ENCODE data around the gene RNF144B.

Gene RNF144B

GRCh38 chr6:18488004-18488403 lies 100.9 kb downstream of the RNF144B start:
- H3K36me3 ChIP-seq (ENCODE audit: insufficient read depth, low read length), result no peaks in the 10 kb centered on the region
- H3K9ac ChIP-seq (ENCODE audit: low read depth, low read length), result no peak overlapping the region
- WGBS, result 86% methylated on average over 1 of the region's 2 CpGs
- H3K4me3 ChIP-seq (ENCODE audit: low read length), result no peak overlapping the region
- H3K4me1 ChIP-seq (ENCODE audit: insufficient read depth, low read length), result peaks cover 21% of the 10 kb centered on the region
- H3K9me3 ChIP-seq (ENCODE audit: insufficient read depth, low read depth, low read length), result no peaks in the 10 kb centered on the region
- no peaks in the 10 kb centered on the region for H3K27me3 ChIP-seq (ENCODE audit: insufficient read depth, low read length)
- no peak overlapping the region for H3K27ac ChIP-seq (ENCODE audit: low read depth, low read length)

- Histone ChIP-seq H3K36me3 (ENCODE audit: insufficient read depth, low read length) (no peaks in the 10 kb centered on the region), H3K4me3 (ENCODE audit: low read length) (no peak overlapping the region), H3K9ac (ENCODE audit: low read depth, low read length) (no peak overlapping the region), H3K27me3 (ENCODE audit: insufficient read depth, low read length) (no peaks in the 10 kb centered on the region), H3K4me1 (ENCODE audit: insufficient read depth, low read length) (peaks cover 21% of the 10 kb centered on the region), H3K9me3 (ENCODE audit: insufficient read depth, low read depth, low read length) (no peaks in the 10 kb centered on the region), H3K27ac (ENCODE audit: low read depth, low read length) (no peak overlapping the region)
- 84% methylated on average over 5 of the region's 5 CpGs for WGBS
Observed at GRCh38 chr6:18488526-18489270, 101.5 kb downstream of the RNF144B start.

GRCh38 chr6:18489335-18489734 lies 102.2 kb downstream of the RNF144B start:
- Histone ChIP-seq H3K9me3 (ENCODE audit: insufficient read depth, low read depth, low read length) (no peaks in the 10 kb centered on the region), H3K4me1 (ENCODE audit: insufficient read depth, low read length) (peaks cover 21% of the 10 kb centered on the region), H3K27ac (ENCODE audit: low read depth, low read length) (no peak overlapping the region), H3K9ac (ENCODE audit: low read depth, low read length) (no peak overlapping the region), H3K36me3 (ENCODE audit: insufficient read depth, low read length) (no peaks in the 10 kb centered on the region), H3K4me3 (ENCODE audit: low read length) (no peak overlapping the region), H3K27me3 (ENCODE audit: insufficient read depth, low read length) (no peaks in the 10 kb centered on the region)
- WGBS, result 94% methylated on average over 4 of the region's 4 CpGs

- no peaks in the 10 kb centered on the region for H3K36me3 ChIP-seq (ENCODE audit: insufficient read depth, low read length)
- no peak overlapping the region for H3K9ac ChIP-seq (ENCODE audit: low read depth, low read length)
- WGBS, result 63% methylated on average over 11 of the region's 11 CpGs
- H3K27me3 ChIP-seq (ENCODE audit: insufficient read depth, low read length), result no peaks in the 10 kb centered on the region
- no peak overlapping the region for H3K4me3 ChIP-seq (ENCODE audit: low read length)
- no peaks in the 10 kb centered on the region for H3K9me3 ChIP-seq (ENCODE audit: insufficient read depth, low read depth, low read length)
- H3K4me1 ChIP-seq (ENCODE audit: insufficient read depth, low read length), result peaks cover 21% of the 10 kb centered on the region
- H3K27ac ChIP-seq (ENCODE audit: low read depth, low read length), result no peak overlapping the region
Observed at GRCh38 chr6:18491308-18492045, 104.3 kb downstream of the RNF144B start.

GRCh38 chr6:18492972-18493371 lies 105.8 kb downstream of the RNF144B start:
- Histone ChIP-seq H3K4me3 (ENCODE audit: low read length) (no peak overlapping the region), H3K36me3 (ENCODE audit: insufficient read depth, low read length) (no peaks in the 10 kb centered on the region), H3K4me1 (ENCODE audit: insufficient read depth, low read length) (peaks cover 21% of the 10 kb centered on the region), H3K9ac (ENCODE audit: low read depth, low read length) (no peak overlapping the region), H3K27ac (ENCODE audit: low read depth, low read length) (no peak overlapping the region), H3K27me3 (ENCODE audit: insufficient read depth, low read length) (no peaks in the 10 kb centered on the region), H3K9me3 (ENCODE audit: insufficient read depth, low read depth, low read length) (no peaks in the 10 kb centered on the region)
- 83% methylated on average over 2 of the region's 2 CpGs for WGBS

- Histone ChIP-seq H3K27me3 (ENCODE audit: insufficient read depth, low read length) (no peaks in the 10 kb centered on the region), H3K4me1 (ENCODE audit: insufficient read depth, low read length) (peaks cover 18% of the 10 kb centered on the region), H3K36me3 (ENCODE audit: insufficient read depth, low read length) (no peaks in the 10 kb centered on the region), H3K9me3 (ENCODE audit: insufficient read depth, low read depth, low read length) (no peaks in the 10 kb centered on the region), H3K9ac (ENCODE audit: low read depth, low read length) (no peak overlapping the region), H3K27ac (ENCODE audit: low read depth, low read length) (no peak overlapping the region), H3K4me3 (ENCODE audit: low read length) (no peak overlapping the region)
- 85% methylated on average over 4 of the region's 4 CpGs for WGBS
Observed at GRCh38 chr6:18493382-18493891, 106.3 kb downstream of the RNF144B start.

GRCh38 chr6:18493925-18494324 lies 106.8 kb downstream of the RNF144B start:
- no peaks in the 10 kb centered on the region for H3K27me3 ChIP-seq (ENCODE audit: insufficient read depth, low read length)

GRCh38 chr6:18495236-18495635 lies 108.1 kb downstream of the RNF144B start:
- WGBS, result 92% methylated on average over 2 of the region's 2 CpGs
- Histone ChIP-seq H3K4me1 (ENCODE audit: insufficient read depth, low read length) (peaks cover 14% of the 10 kb centered on the region), H3K9me3 (ENCODE audit: insufficient read depth, low read depth, low read length) (no peaks in the 10 kb centered on the region), H3K27me3 (ENCODE audit: insufficient read depth, low read length) (no peaks in the 10 kb centered on the region), H3K27ac (ENCODE audit: low read depth, low read length) (no peak overlapping the region), H3K9ac (ENCODE audit: low read depth, low read length) (no peak overlapping the region), H3K36me3 (ENCODE audit: insufficient read depth, low read length) (no peaks in the 10 kb centered on the region), H3K4me3 (ENCODE audit: low read length) (no peak overlapping the region)

More at GRCh38 chr6:18493925-18494324, 106.8 kb downstream of the RNF144B start:
- Histone ChIP-seq H3K36me3 (ENCODE audit: insufficient read depth, low read length) (no peaks in the 10 kb centered on the region), H3K9me3 (ENCODE audit: insufficient read depth, low read depth, low read length) (no peaks in the 10 kb centered on the region), H3K9ac (ENCODE audit: low read depth, low read length) (no peak overlapping the region), H3K4me3 (ENCODE audit: low read length) (no peak overlapping the region), H3K4me1 (ENCODE audit: insufficient read depth, low read length) (peaks cover 14% of the 10 kb centered on the region), H3K27ac (ENCODE audit: low read depth, low read length) (no peak overlapping the region)
- 46% methylated on average over 2 of the region's 2 CpGs for WGBS

- Histone ChIP-seq H3K27ac (ENCODE audit: low read depth, low read length) (no peak overlapping the region), H3K36me3 (ENCODE audit: insufficient read depth, low read length) (no peaks in the 10 kb centered on the region)
- WGBS, result 95% methylated on average over 2 of the region's 3 CpGs
Observed at GRCh38 chr6:18496462-18496861, 109.3 kb downstream of the RNF144B start.

GRCh38 chr6:18497006-18497405 lies 109.9 kb downstream of the RNF144B start:
- Histone ChIP-seq H3K36me3 (ENCODE audit: insufficient read depth, low read length) (no peaks in the 10 kb centered on the region), H3K27ac (ENCODE audit: low read depth, low read length) (no peak overlapping the region), H3K4me3 (ENCODE audit: low read length) (no peak overlapping the region), H3K27me3 (ENCODE audit: insufficient read depth, low read length) (no peaks in the 10 kb centered on the region), H3K9me3 (ENCODE audit: insufficient read depth, low read depth, low read length) (no peaks in the 10 kb centered on the region), H3K4me1 (ENCODE audit: insufficient read depth, low read length) (no peaks in the 10 kb centered on the region), H3K9ac (ENCODE audit: low read depth, low read length) (no peak overlapping the region)
- WGBS, result 84% methylated on average over 2 of the region's 2 CpGs

More at GRCh38 chr6:18496462-18496861, 109.3 kb downstream of the RNF144B start:
- Histone ChIP-seq H3K4me3 (ENCODE audit: low read length) (no peak overlapping the region), H3K9me3 (ENCODE audit: insufficient read depth, low read depth, low read length) (no peaks in the 10 kb centered on the region), H3K27me3 (ENCODE audit: insufficient read depth, low read length) (no peaks in the 10 kb centered on the region), H3K9ac (ENCODE audit: low read depth, low read length) (no peak overlapping the region), H3K4me1 (ENCODE audit: insufficient read depth, low read length) (peaks cover 4% of the 10 kb centered on the region; the same call in 1 of the 2 replicates)

GRCh38 chr6:18498408-18498807 lies 111.3 kb downstream of the RNF144B start:
- Histone ChIP-seq H3K4me3 (ENCODE audit: low read length) (no peak overlapping the region), H3K27ac (ENCODE audit: low read depth, low read length) (no peak overlapping the region), H3K4me1 (ENCODE audit: insufficient read depth, low read length) (no peaks in the 10 kb centered on the region), H3K9ac (ENCODE audit: low read depth, low read length) (no peak overlapping the region), H3K9me3 (ENCODE audit: insufficient read depth, low read depth, low read length) (no peaks in the 10 kb centered on the region), H3K27me3 (ENCODE audit: insufficient read depth, low read length) (no peaks in the 10 kb centered on the region), H3K36me3 (ENCODE audit: insufficient read depth, low read length) (no peaks in the 10 kb centered on the region)
- 66% methylated on average over 2 of the region's 2 CpGs for WGBS

Measured in HUES64 (cell line).